Nephron progenitor cell (in vitro differentiated cells): ENCODE data around the gene KCNH1.

Experiments
- DNase-seq: peaks from one replicate; pipeline ENCODE4 v3.0.0; 2021
- H3K27ac Mint-ChIP-seq: 2 replicates; pipeline ENCODE4 v1.8.0; 2021; ENCODE audit warnings: mild to moderate bottlenecking, moderate library complexity, mixed read lengths
- H3K27me3 Mint-ChIP-seq: 2 replicates; pipeline ENCODE4 v1.8.0; 2021; ENCODE audit warnings: mild to moderate bottlenecking, low read depth, mixed read lengths; ENCODE audit not compliant: poor library complexity
- H3K36me3 Mint-ChIP-seq: 2 replicates; pipeline ENCODE4 v1.8.0; 2021; ENCODE audit warnings: low read depth, mixed read lengths
- H3K4me1 Mint-ChIP-seq: 2 replicates; pipeline ENCODE4 v1.8.0; 2021; ENCODE audit warnings: mixed read lengths
- H3K4me3 Mint-ChIP-seq: 2 replicates; pipeline ENCODE4 v1.8.0; 2021; ENCODE audit warnings: mild to moderate bottlenecking, moderate library complexity, mixed read lengths
- H3K9me3 Mint-ChIP-seq: 2 replicates; pipeline ENCODE4 v1.8.0; 2021; ENCODE audit warnings: mild to moderate bottlenecking, moderate library complexity, mixed read lengths
- TF ChIP-seq, protein P1 (sequence below): fragments of 200-600 bp; sonication (generic); IDR thresholded peaks from 2 replicates; pipeline ENCODE4 v1.5.0; 2021; ENCODE audit warnings: antibody characterized with exemption

Gene KCNH1

GRCh38 chr1:211133393-211133835 lies 534 bp downstream of the KCNH1 start:
- Mint-ChIP-seq H3K36me3 (no peaks in the 10 kb centered on the region), H3K4me1 (no peaks in the 10 kb centered on the region), H3K9me3 (no peaks in the 10 kb centered on the region), H3K4me3 (peak overlapping the region; percentile 79), H3K27ac (no peak overlapping the region), H3K27me3 (peaks cover 56% of the 10 kb centered on the region)
- peak; percentile 36 for DNase-seq
- TF ChIP-seq, protein P1, sequence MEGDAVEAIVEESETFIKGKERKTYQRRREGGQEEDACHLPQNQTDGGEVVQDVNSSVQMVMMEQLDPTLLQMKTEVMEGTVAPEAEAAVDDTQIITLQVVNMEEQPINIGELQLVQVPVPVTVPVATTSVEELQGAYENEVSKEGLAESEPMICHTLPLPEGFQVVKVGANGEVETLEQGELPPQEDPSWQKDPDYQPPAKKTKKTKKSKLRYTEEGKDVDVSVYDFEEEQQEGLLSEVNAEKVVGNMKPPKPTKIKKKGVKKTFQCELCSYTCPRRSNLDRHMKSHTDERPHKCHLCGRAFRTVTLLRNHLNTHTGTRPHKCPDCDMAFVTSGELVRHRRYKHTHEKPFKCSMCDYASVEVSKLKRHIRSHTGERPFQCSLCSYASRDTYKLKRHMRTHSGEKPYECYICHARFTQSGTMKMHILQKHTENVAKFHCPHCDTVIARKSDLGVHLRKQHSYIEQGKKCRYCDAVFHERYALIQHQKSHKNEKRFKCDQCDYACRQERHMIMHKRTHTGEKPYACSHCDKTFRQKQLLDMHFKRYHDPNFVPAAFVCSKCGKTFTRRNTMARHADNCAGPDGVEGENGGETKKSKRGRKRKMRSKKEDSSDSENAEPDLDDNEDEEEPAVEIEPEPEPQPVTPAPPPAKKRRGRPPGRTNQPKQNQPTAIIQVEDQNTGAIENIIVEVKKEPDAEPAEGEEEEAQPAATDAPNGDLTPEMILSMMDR = no peak

- Mint-ChIP-seq H3K27me3 (peaks cover 59% of the 10 kb centered on the region), H3K9me3 (no peaks in the 10 kb centered on the region)
- TF ChIP-seq, protein P1 = no peak
Observed at GRCh38 chr1:211132721-211133392, 1.1 kb downstream of the KCNH1 start.

GRCh38 chr1:211129776-211130175 lies 4.2 kb downstream of the KCNH1 start:
- Mint-ChIP-seq H3K4me1 (no peaks in the 10 kb centered on the region), H3K27me3 (peaks cover 57% of the 10 kb centered on the region), H3K36me3 (no peaks in the 10 kb centered on the region), H3K4me3 (no peak overlapping the region), H3K9me3 (no peaks in the 10 kb centered on the region), H3K27ac (no peak overlapping the region)
- DNase-seq = no peak
- TF ChIP-seq, protein P1 = no peak

More at GRCh38 chr1:211132721-211133392, 1.1 kb downstream of the KCNH1 start:
- no peaks in the 10 kb centered on the region for H3K4me1 Mint-ChIP-seq
- no peak for DNase-seq
- no peaks in the 10 kb centered on the region for H3K36me3 Mint-ChIP-seq
- no peak overlapping the region for H3K27ac Mint-ChIP-seq
- H3K4me3 Mint-ChIP-seq = peak overlapping the region; percentile 79

DNA sequence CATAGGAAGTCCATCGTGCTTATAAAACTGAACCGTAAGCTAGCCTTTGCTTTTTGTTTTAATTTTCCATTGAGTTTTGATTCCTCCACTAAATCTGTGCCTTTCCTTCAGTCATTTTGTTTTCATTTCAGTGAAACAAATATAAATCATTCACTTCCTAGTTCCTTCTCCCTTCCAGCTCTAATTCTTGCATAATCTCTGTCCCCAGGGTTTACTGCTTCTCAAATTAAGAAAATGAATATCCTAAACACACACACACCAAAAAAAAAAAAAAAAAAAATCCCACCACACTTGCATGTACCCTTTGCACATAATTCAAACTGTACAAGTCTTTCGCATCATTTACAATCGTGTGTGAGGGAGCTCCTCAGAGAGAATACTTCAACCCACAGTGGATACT lies 6.8 kb downstream of the KCNH1 start:
- peaks cover 46% of the 10 kb centered on the region for H3K27me3 Mint-ChIP-seq
- no peak overlapping the region for H3K4me3 Mint-ChIP-seq
- TF ChIP-seq, protein P1 = no peak

GRCh38 chr1:211126622-211127021 lies 7.3 kb downstream of the KCNH1 start:
- H3K36me3 Mint-ChIP-seq = no peaks in the 10 kb centered on the region
- TF ChIP-seq, protein P1 = no peak
- no peak for DNase-seq
- no peak overlapping the region for H3K27ac Mint-ChIP-seq
- no peaks in the 10 kb centered on the region for H3K4me1 Mint-ChIP-seq
- H3K27me3 Mint-ChIP-seq = peaks cover 41% of the 10 kb centered on the region
- peaks cover 4% of the 10 kb centered on the region for H3K9me3 Mint-ChIP-seq
- H3K4me3 Mint-ChIP-seq = no peak overlapping the region

More for the DNA sequence above, 6.8 kb downstream of the KCNH1 start:
- DNase-seq = no peak
- H3K9me3 Mint-ChIP-seq = peaks cover 4% of the 10 kb centered on the region
- no peaks in the 10 kb centered on the region for H3K4me1 Mint-ChIP-seq
- H3K36me3 Mint-ChIP-seq = no peaks in the 10 kb centered on the region
- H3K27ac Mint-ChIP-seq = no peak overlapping the region
